Endothelial cell of umbilical vein (primary cell): ENCODE data around the gene SOCS3.

ENCODE experiments used
- CTCF ChIP-seq, 2 donors: IDR thresholded peaks; 1 replicate in 1 of 2; 2 replicates in 1 of 2; pipeline ENCODE4 v1.5.1; 2011; ENCODE audit warnings: low read length in 2 of 2, mild to moderate bottlenecking in 2 of 2, moderate library complexity in 2 of 2, control low read depth in 1 of 2, inconsistent platforms in 1 of 2, low read depth in 1 of 2; ENCODE audit not compliant: insufficient read depth in 1 of 2; ENCODE audit errors: extremely low read depth in 1 of 2
- EZH2 ChIP-seq: IDR thresholded peaks from 2 replicates; pipeline ENCODE4 v1.6.1; 2012; ENCODE audit warnings: borderline replicate concordance, low read depth, mild to moderate bottlenecking, moderate library complexity, low read length, inconsistent platforms; ENCODE audit not compliant: severe bottlenecking
- POLR2A ChIP-seq: IDR thresholded peaks from 2 replicates; pipeline ENCODE4 v1.6.1; 2012; ENCODE audit warnings: low read depth, mild to moderate bottlenecking, control low read depth, low read length

GRCh38 chr17:78398390-78398789 lies 38.5 kb upstream of the SOCS3 start:
- TF ChIP-seq CTCF (IDR thresholded peaks at IDR 0.05; ENCODE audit: extremely low read depth in 1 of 2, insufficient read depth in 1 of 2, low read depth in 1 of 2, low read length in 2 of 2) = no peak
- TF ChIP-seq EZH2 = no peak
- TF ChIP-seq POLR2A = no peak
